AG20443 (cell line): ENCODE measurements around the gene BNC2.

Source experiments
- DNase-seq: peaks from one replicate; pipeline ENCODE4 v3.0.0; 2012; ENCODE audit warnings: low spot score, mixed read lengths

Gene BNC2

DNA sequence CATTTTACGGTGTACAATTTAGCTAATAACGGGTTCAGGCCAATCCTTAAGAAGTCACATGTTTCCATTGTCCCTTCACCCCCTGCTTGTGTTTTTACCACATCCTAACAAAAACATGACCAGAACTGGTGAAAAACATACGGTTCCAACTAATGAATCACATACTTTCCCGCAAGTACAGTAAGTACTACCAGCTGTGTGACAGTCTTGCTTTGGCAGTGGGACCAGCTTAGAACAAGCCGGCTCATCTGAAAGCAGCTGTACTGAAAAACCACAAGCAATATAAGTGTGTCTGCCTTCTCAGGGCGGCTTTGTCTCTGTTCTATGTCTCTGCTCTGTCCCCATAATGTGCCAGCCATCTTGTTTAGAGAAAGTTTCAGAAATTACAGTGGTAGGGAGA, 242.5 kb downstream of the BNC2 start:
- peak; percentile 88 for DNase-seq

DNA sequence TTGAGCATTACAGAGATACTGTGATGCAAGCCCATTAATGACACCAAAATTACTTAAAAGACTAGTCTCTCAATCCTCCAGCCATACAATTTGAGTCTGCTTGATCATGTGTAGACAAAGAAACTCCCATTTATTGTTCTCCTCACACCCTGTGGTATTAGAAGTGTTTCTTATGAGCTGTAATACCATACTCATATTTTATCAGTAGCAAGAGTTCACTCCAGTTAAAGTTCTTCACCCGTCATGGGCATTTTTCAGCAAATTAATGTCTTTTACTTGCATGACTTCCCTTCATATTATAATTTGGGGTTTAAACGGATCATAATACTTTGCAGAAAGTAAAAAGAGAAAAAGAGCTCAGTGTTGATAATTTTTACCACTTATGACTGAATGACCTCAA, 242.9 kb downstream of the BNC2 start:
- no peak for DNase-seq

- DNase-seq: peak; percentile 74
Measured at GRCh38 chr9:16626577-16627130, 243.8 kb downstream of the BNC2 start.

GRCh38 chr9:16625811-16626210, 244.7 kb downstream of the BNC2 start:
- no peak for DNase-seq

DNA sequence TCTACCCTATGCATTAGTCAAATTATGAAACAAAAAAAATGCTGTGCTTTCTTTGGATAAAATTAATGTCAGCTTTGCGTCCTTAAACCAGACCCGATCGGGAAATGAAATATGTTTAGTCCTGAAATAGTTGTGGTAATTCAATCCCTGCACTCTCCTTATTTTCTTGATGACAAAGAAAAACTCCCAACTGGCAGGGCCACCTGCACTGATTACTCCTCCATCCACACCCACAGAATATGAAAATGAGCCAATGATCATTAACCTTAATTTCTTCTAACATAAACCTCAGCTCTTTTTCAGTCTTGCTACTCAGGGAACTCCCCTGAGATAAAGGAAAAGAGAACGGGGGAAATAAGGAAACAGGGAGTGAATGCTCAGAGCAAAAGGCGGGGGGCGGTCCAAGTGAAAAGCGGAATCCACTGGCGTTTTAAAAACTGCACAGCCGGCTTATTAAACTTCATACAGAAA, 245.3 kb downstream of the BNC2 start:
- DNase-seq: no peak

DNA sequence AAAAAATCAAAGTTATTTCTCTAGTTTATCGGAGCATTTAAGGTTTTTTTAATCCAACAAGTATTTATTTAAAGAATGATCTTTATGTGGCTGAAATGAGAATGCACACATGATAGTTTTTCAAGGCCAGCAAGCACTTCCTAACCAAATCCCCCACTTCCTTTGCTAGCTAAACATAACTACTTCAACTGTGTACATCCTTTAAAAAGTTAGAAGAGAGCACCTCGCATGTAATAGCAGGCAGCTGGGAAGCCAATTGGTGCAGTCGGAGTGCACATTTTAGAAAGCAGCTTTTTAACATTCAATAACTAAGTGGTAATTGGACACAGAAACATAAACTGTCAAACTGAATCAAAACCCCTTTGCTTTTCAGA, 245.7 kb downstream of the BNC2 start:
- DNase-seq: no peak

DNA sequence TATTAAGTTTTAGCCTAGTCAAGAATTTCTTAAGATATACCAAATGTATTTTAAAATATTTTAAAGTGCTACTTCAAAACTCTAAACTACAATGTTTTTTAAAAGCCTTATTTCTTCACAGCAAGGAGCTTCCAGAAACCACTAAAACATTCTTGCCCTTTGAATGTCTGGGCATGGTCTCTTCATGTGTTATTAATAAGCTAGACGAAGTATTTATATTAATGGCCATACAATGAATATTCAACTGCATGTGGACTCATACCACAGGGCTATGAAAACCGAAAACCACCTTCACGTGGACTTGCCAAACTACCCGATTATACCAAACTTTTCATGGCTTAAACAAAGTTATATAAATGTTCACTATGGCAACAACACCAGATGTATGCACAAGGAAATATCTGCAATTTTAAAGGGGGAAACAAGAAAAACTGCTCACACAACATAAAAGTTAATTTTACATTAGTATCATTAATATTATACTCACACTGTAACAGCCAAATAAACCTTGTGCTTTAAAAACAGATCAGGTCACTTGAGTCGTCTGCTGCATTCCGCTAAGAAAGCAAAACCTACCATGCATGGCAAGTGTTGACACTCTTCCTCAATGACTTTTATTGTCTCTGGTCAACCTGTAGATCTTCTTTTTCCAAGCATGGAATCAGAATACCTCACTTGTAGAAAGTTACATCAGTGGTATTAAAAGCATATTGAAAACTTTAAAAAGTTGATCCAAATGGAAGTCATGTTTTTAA, 246.3 kb downstream of the BNC2 start:
- no peak for DNase-seq

- DNase-seq: no peak
Measured at GRCh38 chr9:16622541-16622940, 247.9 kb downstream of the BNC2 start.

DNA sequence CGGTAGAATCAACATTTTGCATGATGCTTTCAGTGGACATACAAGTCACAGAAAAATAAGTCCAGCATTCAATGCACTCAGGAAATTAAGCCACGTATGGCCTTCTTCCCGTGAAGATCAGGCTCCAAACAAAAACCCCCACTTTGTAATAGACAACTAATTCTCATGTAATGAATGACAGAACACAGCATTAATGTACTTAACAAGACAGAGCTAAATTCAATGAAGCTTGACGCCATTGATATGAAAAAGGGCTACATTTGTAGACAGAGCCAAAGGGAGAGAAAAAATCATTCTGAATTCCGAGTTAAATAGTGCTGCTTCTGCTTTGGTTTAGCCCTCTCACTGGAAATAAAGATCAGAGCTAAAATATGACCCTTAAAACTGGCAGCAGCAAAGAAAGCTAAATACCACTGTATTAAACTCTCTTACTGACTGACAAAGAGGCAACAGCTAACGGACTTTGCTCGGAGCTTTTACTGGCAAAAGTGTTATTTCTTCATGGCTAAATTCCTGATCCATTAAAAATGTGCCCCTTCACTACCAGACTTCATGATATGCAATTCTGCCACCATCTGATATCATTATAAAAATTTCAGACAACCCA, 250.5 kb downstream of the BNC2 start:
- DNase-seq: no peak

- DNase-seq: no peak
Measured at GRCh38 chr9:16619402-16619801, 251.1 kb downstream of the BNC2 start.

DNA sequence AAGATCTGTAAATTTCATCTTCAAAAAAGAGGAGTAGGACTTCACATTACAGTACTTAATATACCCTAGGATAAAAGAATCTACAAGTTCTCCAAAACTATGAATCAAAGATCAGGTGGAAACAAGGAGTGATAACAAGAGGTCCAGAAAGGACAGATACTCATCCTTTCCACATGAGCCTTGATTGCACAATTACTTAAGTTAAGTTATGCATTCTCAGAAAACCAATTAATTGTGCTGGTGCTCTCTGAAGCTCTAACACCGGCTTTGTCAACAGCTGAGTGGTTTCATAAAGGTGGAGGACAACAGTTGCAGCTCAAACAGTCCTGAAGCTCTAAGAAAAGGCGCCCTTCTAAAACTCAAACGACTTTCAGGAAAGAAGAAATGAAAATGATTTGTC, 251.9 kb downstream of the BNC2 start:
- no peak for DNase-seq

DNA sequence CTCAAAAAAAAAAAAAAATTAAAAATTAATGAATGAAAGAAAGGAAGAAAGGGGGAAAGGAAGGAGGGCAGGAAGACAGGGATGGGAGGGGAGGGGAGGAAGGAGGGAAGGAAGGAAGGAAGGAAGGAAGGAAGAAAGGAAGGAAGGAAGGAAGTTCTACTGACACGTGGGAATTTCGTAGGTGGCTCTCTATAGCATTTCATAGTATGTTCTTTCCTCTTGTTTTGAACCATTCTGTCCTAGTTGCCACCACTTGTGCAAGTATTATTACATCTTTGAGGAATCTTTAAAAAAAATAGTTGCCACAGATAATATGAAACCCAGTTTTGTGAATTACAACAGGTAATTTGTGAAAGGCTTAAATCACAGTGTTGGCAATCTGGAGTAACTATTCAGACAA, 253.8 kb downstream of the BNC2 start:
- DNase-seq: no peak

GRCh38 chr9:16615451-16615850, 255.0 kb downstream of the BNC2 start:
- no peak for DNase-seq

DNA sequence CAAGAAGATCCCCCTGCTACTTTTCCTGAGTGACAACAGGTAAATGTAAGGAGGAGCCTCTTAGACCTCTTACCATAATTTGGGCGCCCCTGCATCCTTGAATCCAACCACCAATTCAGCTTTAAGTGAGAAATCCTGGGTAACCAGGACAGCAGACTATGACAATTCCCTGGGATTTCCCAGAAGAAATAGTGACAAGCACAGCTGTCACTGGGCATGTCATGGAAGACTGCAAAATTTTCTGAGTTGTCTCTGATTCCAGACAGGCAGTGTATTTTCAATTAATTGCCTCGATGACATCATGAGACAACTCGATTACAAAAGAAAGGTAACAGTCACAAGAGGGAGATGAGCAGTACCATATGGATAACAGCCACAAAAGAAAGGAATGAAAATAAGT, 256.9 kb downstream of the BNC2 start:
- DNase-seq: no peak

DNA sequence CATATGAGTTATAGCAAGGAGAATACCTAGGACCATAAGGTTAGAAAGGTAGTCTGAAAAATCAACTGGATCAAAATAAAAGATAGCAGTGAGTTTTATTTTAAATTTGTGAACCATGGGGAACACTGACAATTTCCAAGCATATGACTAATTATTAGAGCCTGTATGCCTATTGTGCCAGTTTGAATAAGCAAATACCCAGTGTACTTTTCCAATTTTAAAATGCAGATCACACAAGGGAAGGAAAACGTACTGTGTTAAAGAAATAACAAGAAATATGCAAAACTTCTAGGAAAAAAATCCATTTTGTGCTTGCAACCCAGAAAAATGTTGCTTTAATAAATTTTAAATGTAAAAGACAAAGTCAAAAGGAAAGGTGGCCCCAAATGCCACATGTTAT, 257.4 kb downstream of the BNC2 start:
- DNase-seq: no peak

- DNase-seq: no peak
Measured at GRCh38 chr9:16612627-16613026, 257.8 kb downstream of the BNC2 start.

GRCh38 chr9:16611983-16612382, 258.5 kb downstream of the BNC2 start:
- DNase-seq: peak; percentile 63

DNA sequence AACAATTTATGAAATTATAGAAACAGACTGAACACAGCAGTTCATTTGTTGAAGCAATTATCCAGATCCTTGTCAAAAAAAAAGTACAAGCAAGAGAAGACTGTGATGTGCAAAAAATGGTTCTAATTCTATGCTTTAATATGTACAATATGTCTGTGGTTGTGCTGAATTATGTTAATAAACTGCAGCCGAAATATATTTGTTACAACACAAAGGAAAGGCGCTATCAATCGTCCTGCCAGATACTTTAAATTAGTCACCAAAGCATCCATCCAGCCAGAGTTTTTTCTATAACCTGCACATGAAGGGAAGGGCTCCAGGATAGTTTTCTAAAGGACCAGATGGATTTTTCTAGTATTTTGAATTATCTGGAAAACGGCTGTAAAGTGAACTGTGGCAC, 259.5 kb downstream of the BNC2 start:
- no peak for DNase-seq

DNA sequence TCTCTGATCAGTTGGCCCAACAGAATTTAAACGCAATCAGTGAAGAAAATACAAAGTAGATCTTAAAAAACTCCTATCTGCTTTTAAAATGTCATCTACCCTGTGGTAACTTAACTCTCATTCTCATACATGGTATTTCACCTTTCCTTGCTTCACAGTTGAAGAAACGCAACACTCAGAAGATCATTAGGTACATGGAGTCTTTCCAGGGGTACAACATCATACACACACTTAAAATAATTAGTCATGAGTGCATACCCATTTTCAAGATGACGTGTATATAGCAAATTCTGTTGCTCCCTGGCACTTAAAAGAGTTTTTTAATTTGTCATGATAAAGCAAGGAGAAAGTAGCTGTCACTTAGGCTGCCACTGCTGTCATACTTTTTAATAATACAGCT, 259.9 kb downstream of the BNC2 start:
- no peak for DNase-seq

- no peak for DNase-seq
Measured at GRCh38 chr9:16608906-16609305, 261.6 kb downstream of the BNC2 start.

GRCh38 chr9:16602494-16602893, 268.0 kb downstream of the BNC2 start:
- no peak for DNase-seq

DNA sequence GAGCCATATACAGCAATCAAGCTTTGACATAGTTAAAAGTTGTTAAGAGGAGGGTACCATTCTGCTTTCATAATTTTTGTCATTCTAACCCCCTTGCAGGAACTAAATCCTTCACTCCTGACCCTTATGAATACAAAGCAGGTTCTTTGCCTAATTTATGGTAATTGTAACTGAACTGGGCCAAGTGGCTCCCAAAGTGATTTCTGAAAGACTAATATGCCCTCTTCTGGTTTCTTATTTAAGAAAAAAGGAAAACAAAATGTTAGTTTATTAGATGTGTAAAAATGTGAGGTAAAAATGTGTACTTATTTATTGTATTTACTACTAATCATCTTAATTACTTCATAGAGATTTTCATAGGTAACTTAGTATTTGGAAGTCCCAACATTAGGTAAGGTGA, 268.5 kb downstream of the BNC2 start:
- no peak for DNase-seq

GRCh38 chr9:16598316-16598715, 272.2 kb downstream of the BNC2 start:
- DNase-seq: no peak

DNA sequence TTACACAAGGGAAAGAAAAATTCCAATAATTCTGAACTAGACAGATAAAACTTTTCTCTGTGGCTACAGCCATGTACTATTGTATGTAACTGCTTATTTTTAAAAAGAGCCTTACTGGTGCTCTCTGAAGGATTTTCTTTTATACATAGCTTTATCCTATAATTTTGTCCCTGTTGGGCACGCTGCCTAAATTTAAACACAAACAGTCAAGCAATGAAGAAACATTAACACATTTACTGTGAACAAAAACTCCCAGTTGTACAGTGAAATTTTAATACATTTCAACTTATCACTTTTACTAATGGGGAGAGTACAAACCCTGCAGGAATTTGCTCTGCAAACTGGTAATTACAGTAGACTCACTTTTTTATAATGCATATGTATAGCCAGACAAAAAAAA, 273.3 kb downstream of the BNC2 start:
- no peak for DNase-seq
